ENCODE data around the gene SV2C.
A peak's percentile ranks its signal among the peaks of the same experiment; 100 is the strongest.

SV2C gene

GRCh38 chr5:76163111-76163628, 80.0 kb downstream of the SV2C start:
- DNase-seq (ENCODE audit: low read depth in 2 of 2) = no peak

GRCh38 chr5:76165029-76165428, 81.8 kb downstream of the SV2C start:
- no peak for DNase-seq (ENCODE audit: low read depth in 2 of 2)

- DNase-seq (ENCODE audit: low read depth in 2 of 2) = no peak
Observed at GRCh38 chr5:76165711-76166374, 82.7 kb downstream of the SV2C start.

GRCh38 chr5:76166886-76167576, 83.8 kb downstream of the SV2C start:
- DNase-seq (ENCODE audit: low read depth in 2 of 2) = no peak

GRCh38 chr5:76169146-76169905, 86.1 kb downstream of the SV2C start:
- no peak for DNase-seq (ENCODE audit: low read depth in 2 of 2)

- no peak for DNase-seq (ENCODE audit: low read depth in 2 of 2)
Observed at GRCh38 chr5:76174101-76174500, 90.9 kb downstream of the SV2C start.

- peak; percentile 24 to 33 for DNase-seq (ENCODE audit: low read depth in 2 of 2)
Observed at GRCh38 chr5:76175051-76175666, 92.0 kb downstream of the SV2C start.

GRCh38 chr5:76175821-76176403, 92.7 kb downstream of the SV2C start:
- no peak for DNase-seq (ENCODE audit: low read depth in 2 of 2)

- no peak for DNase-seq (ENCODE audit: low read depth in 2 of 2)
Observed at GRCh38 chr5:76177978-76178377, 94.8 kb downstream of the SV2C start.

- DNase-seq (ENCODE audit: low read depth in 2 of 2) = no peak
Observed at GRCh38 chr5:76178913-76179312, 95.7 kb downstream of the SV2C start.

- no peak for DNase-seq (ENCODE audit: low read depth in 2 of 2)
Observed at GRCh38 chr5:76180814-76181805, 97.9 kb downstream of the SV2C start.

GRCh38 chr5:76187386-76187785, 104.2 kb downstream of the SV2C start:
- DNase-seq (ENCODE audit: low read depth in 2 of 2) = no peak

- no peak for DNase-seq (ENCODE audit: low read depth in 2 of 2)
Observed at GRCh38 chr5:76190356-76190755, 107.2 kb downstream of the SV2C start.

GRCh38 chr5:76192837-76193236, 109.7 kb downstream of the SV2C start:
- DNase-seq (ENCODE audit: low read depth in 2 of 2) = no peak

- no peak for DNase-seq (ENCODE audit: low read depth in 2 of 2)
Observed at GRCh38 chr5:76193635-76194034, 110.5 kb downstream of the SV2C start.

GRCh38 chr5:76194340-76194739, 111.2 kb downstream of the SV2C start:
- no peak for DNase-seq (ENCODE audit: low read depth in 2 of 2)

GRCh38 chr5:76196457-76196856, 113.3 kb downstream of the SV2C start:
- DNase-seq (ENCODE audit: low read depth in 2 of 2) = no peak

- no peak for DNase-seq (ENCODE audit: low read depth in 2 of 2)
Observed at GRCh38 chr5:76196886-76197489, 113.8 kb downstream of the SV2C start.

- DNase-seq (ENCODE audit: low read depth in 2 of 2) = no peak
Observed at GRCh38 chr5:76197726-76198125, 114.5 kb downstream of the SV2C start.
